NB4 (cell line): ENCODE results near the gene AIG1.
A peak's percentile ranks its signal among the peaks of the same experiment; 100 is the strongest.

Source experiments
- DNase-seq: peaks from one replicate; pipeline ENCODE4 v3.0.0; 2010; ENCODE audit warnings: low read depth
- H3K4me3 ChIP-seq: one replicate; pipeline ENCODE4 v1.5.1; 2011; ENCODE audit warnings: mild to moderate bottlenecking, low read depth, low read length, moderate library complexity
- MYC ChIP-seq: IDR thresholded peaks from 2 replicates; pipeline ENCODE4 v1.6.1; 2011; ENCODE audit warnings: low read depth, low read length
- POLR2A ChIP-seq: IDR thresholded peaks from 2 replicates; pipeline ENCODE4 v1.6.1; 2011; ENCODE audit warnings: mild to moderate bottlenecking; ENCODE audit not compliant: insufficient read length; ENCODE audit errors: extremely low read depth
- TF ChIP-seq, protein P1 (sequence below): IDR thresholded peaks from 2 replicates; pipeline ENCODE4 v1.6.1; 2011; ENCODE audit warnings: low read depth, low read length
- TF ChIP-seq, protein P2 (sequence below): IDR thresholded peaks from one replicate; pipeline ENCODE4 v1.5.1; 2012; ENCODE audit warnings: low read depth, low read length

Gene AIG1

DNA sequence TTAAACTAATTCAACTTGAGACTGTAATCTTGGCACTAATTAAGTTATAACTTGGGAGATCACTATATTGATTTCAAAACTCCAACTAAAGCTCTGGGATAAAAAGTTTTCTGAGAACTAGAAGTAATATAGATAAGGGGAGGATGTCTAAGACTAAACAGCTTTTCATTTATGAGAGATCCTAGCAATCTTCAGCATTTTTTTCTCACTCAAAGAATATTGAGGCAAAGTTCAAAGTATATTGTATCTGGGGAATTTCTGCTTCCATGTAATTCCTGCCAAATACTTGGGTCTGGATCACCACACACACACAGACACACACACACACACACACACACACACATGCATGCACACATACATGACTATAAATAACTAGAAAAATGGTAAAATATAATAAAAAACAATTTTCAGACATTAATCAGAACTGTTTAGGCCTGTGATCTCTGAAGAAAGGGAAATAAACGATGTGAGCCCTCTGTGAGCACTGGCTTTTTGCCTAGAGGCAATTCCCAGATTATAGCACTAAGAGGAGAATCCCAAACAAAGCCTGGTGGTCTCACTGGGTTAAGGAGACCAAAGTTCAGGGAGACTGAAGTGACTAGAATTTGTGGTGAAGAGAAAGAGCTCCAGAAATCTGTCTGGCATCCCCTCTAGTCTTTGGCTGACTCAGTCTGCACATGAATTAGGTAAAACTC, 297.0 kb downstream of the AIG1 start:
- DNase-seq, result no peak
- TF ChIP-seq MYC, result no peak
- TF ChIP-seq POLR2A, result no peak
- TF ChIP-seq, protein P1, sequence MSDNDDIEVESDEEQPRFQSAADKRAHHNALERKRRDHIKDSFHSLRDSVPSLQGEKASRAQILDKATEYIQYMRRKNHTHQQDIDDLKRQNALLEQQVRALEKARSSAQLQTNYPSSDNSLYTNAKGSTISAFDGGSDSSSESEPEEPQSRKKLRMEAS, result no peak
- H3K4me3 ChIP-seq, result no peak overlapping the region

DNA sequence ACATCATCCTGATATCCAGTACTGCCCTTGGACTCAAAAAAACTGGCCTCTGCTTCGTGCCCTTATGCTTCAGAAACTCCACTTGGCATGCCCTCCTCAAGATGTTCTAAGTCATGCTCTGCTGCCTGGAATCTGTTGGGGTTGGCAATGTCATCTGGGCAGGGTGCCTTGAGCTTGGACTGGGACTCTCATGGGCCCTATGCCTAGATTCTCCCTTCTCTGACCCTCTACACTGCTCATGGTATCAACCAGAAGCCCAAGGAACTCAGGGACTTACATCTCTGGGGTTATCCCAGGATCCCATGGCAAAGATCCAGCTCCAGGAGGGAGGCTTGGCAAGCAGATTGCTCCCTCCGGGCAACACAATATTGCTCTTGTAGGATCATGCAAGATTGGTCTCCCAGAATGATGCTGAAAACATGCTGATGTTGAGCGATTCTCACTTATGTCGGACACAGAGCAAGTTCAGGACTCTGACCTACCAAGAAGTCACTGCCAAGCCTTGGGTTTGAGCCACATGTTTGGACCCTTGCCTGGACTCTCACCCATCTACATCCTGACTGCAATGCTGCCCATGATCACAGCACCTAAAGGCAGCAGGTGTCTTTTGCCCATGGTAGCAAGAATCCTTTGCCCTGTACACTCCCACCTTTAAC, 301.0 kb downstream of the AIG1 start:
- TF ChIP-seq MYC, result no peak
- TF ChIP-seq, protein P1, result no peak
- TF ChIP-seq POLR2A, result no peak
- TF ChIP-seq, protein P2, sequence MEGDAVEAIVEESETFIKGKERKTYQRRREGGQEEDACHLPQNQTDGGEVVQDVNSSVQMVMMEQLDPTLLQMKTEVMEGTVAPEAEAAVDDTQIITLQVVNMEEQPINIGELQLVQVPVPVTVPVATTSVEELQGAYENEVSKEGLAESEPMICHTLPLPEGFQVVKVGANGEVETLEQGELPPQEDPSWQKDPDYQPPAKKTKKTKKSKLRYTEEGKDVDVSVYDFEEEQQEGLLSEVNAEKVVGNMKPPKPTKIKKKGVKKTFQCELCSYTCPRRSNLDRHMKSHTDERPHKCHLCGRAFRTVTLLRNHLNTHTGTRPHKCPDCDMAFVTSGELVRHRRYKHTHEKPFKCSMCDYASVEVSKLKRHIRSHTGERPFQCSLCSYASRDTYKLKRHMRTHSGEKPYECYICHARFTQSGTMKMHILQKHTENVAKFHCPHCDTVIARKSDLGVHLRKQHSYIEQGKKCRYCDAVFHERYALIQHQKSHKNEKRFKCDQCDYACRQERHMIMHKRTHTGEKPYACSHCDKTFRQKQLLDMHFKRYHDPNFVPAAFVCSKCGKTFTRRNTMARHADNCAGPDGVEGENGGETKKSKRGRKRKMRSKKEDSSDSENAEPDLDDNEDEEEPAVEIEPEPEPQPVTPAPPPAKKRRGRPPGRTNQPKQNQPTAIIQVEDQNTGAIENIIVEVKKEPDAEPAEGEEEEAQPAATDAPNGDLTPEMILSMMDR, result no peak
- DNase-seq, result no peak

DNA sequence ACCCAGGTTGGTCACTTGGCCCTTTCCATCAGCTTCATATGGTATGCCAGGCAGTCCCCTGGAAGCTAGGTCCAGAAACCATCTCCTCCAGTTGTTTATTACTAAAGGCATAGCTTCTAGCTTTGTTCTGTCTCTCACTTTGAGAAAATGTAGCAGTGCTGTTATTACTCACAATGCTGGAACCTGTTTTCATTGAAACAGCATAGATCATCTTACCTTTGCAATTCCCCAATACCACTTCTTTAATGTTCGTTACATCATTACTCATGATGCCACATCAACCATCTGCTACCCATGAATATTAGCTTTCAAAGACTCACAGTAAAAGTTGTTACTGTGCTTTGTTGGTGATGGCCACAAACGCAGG, 301.5 kb downstream of the AIG1 start:
- no peak for DNase-seq
- TF ChIP-seq MYC, result no peak
- no peak overlapping the region for H3K4me3 ChIP-seq

More for the DNA sequence above, 301.0 kb downstream of the AIG1 start:
- H3K4me3 ChIP-seq, result no peak overlapping the region

DNA sequence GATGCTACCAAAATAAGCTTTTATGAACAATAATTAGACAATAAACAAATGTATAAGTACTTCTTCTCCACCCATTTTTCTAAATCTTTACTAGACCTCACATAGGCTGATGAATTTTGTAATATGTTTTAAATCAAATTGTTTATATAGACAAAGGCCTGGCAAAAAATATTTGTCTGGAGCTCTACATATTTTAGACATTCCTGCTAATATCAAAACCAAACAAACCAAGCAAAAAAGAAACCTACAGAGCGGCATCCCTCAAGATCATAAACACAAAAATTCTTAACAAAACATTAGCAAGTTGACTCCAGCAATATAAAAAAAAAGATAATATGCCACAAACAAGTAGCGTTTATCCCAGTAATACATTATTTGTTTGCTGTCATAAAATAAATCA, 302.6 kb downstream of the AIG1 start:
- no peak for DNase-seq
- H3K4me3 ChIP-seq, result no peak overlapping the region
- no peak for TF ChIP-seq MYC
- no peak for TF ChIP-seq POLR2A
- TF ChIP-seq, protein P1, result no peak
- TF ChIP-seq, protein P2, result no peak

DNA sequence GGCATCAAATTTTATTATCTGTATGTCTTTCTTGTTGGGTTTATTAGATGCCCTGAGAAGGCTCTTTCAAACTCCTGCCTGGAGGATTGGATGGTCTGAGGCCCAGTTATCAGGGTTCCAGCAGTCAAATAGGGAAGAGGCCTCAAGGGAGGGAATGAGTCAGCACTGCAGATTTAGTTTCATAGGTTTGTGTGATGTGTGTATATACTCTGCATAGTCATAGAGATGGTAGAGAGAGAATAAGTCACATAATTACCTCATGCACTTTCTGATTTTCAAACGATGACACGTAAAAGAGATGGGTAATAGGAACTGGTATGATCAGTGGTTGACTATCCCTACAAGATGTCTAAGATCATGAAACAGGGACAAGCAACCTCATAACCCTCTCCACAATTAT, 307.7 kb downstream of the AIG1 start:
- DNase-seq, result peak; percentile 25
- H3K4me3 ChIP-seq, result no peak overlapping the region
- TF ChIP-seq POLR2A, result no peak
- TF ChIP-seq, protein P2, result no peak
- TF ChIP-seq MYC, result no peak
- TF ChIP-seq, protein P1, result no peak

DNA sequence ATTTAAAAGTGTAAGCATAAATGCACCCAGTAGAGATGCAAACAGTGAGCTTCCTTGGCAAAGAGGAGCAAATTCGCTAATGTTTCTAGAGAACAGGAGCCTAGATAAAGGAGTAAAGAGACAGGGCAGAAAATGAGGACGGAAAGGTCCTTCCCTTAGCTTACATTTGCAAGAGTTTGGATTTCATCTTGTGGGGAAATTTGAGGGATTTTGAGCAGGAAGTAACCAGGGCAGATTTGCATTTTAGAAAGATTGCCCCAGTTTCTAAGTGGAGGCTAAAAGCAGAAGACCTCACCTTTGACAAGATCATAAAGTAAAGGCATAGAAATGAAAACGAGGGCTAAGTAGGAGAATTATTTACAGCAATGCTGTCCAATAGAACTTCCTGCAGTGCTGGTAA, 309.3 kb downstream of the AIG1 start:
- H3K4me3 ChIP-seq, result no peak overlapping the region
- TF ChIP-seq, protein P1, result no peak
- TF ChIP-seq, protein P2, result no peak
- no peak for TF ChIP-seq MYC
- no peak for TF ChIP-seq POLR2A
- DNase-seq, result no peak
